HG03558 (cell line): ENCODE data around the gene TLR10.

Experiments used
- ATAC-seq: cut with Tn5 transposase; IDR thresholded peaks from one replicate; pipeline ENCODE4 v1.9.1; 2021; ENCODE audit warnings: moderate number of reproducible peaks; ENCODE audit not compliant: unreplicated experiment; ENCODE audit errors: extremely low read depth

TLR10 gene

DNA sequence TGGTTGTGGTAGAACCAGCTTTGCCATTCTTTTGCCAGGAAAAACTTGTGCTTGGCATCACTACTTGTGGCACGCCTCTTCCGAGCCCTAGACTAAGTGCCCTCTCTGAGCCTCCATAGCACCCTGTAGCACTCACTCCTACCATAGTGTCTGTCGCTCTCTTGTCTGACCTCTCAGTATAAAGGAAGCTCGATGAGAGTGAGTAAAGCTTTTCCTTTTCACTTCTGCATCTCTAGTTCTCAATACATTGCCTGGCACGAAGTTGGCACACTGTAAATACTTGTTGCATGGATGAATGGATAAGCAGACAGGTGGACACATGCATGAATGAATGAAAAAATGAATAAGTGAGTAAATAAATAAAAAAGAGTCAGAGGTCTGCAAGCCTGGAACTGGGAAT lies 48.3 kb downstream of the TLR10 start:
- no peak for ATAC-seq

DNA sequence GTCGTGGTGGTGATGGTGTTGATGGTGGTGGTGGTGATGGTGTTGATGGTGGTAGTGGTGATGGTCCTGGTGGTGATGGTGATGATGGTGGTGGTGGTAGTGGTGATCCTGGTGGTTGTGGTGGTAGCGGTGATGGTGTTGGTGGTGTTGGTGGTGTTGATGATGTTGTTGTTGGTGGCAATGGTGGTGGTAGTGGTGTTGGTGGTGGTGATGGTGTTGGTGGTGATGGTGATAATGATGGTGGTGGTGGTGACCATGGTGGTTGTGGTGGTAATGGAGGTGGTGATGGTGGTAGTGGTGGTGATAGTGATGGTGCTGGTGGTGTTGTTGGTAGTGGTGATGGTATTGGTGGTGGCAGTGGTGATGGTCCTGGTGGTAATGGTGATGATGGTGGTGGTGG lies 49.1 kb downstream of the TLR10 start:
- ATAC-seq = no peak

- ATAC-seq = peak; percentile 72
Observed at GRCh38 chr4:38730830-38731646, 51.8 kb downstream of the TLR10 start.

DNA sequence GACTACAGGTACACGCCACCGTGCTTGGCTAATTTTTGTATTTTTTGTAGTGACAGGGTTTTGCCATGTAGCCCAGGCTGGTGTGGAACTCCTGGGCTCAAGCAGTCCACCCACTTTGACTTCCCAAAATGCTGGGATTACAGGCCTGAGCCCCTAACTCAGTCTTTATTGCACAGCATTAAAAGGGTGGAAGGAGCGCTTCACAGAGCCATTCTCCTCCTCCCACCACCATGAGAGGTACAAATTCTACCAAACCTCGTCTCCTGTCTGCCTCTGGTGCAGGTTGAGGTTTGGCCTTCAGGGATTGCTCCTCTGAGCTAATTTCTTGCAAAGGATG lies 52.3 kb downstream of the TLR10 start:
- ATAC-seq = no peak

GRCh38 chr4:38728631-38729141 lies 54.1 kb downstream of the TLR10 start:
- ATAC-seq = no peak

GRCh38 chr4:38724475-38724808 lies 58.3 kb downstream of the TLR10 start:
- ATAC-seq = no peak

DNA sequence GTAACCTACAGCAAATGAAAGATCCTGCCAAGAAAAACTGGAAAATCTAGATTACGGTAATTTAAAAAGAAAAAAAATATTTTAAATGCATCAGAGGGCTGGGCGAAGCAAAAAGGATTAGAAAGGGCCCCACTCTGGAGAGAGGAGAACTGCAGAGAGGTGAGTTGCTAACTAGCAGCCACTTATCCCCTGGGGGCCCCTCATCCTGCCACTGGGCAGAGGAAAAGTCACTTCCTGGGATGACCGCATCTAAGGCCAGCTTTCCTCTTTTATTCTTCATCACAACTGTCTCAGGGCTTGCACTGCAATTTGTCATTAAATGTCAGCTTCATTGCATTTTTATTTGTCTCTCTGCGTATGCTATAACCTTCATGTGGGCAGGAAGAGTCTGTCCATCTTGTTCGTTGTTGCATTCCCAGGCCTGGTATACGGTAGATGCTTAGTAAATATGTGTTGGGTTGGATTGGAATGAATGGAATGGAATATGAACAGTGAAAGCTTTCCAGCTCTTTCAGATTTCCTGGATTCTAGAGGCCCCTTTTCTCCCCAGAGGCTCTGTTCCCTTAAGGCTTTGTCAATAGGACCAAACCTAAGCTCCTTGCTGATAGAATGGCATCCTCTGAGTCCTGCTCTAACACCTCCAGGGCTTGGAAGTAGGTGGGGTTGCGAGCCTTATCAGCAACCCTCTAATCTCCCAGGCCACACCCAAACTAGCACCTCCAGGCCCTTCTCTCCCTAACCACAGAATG lies 58.9 kb downstream of the TLR10 start:
- no peak for ATAC-seq

DNA sequence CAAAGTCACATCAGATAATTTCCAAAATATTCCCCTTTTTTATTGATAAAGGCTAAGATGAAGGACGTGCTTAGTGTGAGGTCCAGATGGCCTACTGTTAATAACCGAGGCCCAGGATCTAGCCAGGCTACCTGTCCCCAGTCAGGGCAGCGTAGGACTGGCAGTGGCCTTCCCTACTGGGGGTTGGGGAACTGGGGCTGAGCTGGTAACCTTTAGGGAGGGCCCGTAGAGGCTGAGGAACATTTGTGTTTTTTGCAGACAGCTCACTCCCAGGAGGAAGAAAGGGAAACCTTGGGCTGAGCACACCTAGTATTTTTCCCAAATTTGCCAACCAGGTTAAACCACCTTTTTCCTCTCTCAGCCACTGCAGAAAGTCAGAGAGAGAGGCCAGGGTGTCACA lies 59.7 kb downstream of the TLR10 start:
- no peak for ATAC-seq
